ENCODE data around the gene RNF212.
"Not testable (repeated sequence)": the region's sequence is repeated elsewhere in the genome, so short reads cannot be mapped to it uniquely, and the experiment has no call there.

- TF ChIP-seq, protein P1, sequence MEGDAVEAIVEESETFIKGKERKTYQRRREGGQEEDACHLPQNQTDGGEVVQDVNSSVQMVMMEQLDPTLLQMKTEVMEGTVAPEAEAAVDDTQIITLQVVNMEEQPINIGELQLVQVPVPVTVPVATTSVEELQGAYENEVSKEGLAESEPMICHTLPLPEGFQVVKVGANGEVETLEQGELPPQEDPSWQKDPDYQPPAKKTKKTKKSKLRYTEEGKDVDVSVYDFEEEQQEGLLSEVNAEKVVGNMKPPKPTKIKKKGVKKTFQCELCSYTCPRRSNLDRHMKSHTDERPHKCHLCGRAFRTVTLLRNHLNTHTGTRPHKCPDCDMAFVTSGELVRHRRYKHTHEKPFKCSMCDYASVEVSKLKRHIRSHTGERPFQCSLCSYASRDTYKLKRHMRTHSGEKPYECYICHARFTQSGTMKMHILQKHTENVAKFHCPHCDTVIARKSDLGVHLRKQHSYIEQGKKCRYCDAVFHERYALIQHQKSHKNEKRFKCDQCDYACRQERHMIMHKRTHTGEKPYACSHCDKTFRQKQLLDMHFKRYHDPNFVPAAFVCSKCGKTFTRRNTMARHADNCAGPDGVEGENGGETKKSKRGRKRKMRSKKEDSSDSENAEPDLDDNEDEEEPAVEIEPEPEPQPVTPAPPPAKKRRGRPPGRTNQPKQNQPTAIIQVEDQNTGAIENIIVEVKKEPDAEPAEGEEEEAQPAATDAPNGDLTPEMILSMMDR (IDR thresholded peaks at IDR 0.05) = not testable (repeated sequence)
- not testable (repeated sequence) for TF ChIP-seq POLR2AphosphoS5 (IDR thresholded peaks at IDR 0.05); POLR2A (IDR thresholded peaks at IDR 0.05; ENCODE audit: low read depth); EP300 (IDR thresholded peaks at IDR 0.05)
Measured at GRCh38 chr4:1055243-1055701, 58.1 kb downstream of the RNF212 start.

Measured in esophagus muscularis mucosa (tissue), 4 donors.